Astrocyte of the cerebellum (primary cell): ENCODE data around the gene PRKN.

Source experiments
- DNase-seq: peaks from one replicate; pipeline ENCODE4 v3.0.0-alpha.2; 2011; ENCODE audit warnings: low read depth
- H3K4me3 ChIP-seq: 2 replicates; pipeline ENCODE4 v1.5.1; 2011; ENCODE audit warnings: mild to moderate bottlenecking, low read depth, low read length, moderate library complexity
- in situ Hi-C: cut with HindIII; loops from 2 replicates; pipeline ENCODE4 v1.10.0; 2017; ENCODE audit warnings: low sequenced_read_pairs
- TF ChIP-seq, protein P1 (sequence below): IDR thresholded peaks from 2 replicates; pipeline ENCODE4 v1.5.1; 2012; ENCODE audit warnings: low read length, low read depth, moderate library complexity, mild to moderate bottlenecking; ENCODE audit errors: missing control alignments

The PRKN gene

DNA sequence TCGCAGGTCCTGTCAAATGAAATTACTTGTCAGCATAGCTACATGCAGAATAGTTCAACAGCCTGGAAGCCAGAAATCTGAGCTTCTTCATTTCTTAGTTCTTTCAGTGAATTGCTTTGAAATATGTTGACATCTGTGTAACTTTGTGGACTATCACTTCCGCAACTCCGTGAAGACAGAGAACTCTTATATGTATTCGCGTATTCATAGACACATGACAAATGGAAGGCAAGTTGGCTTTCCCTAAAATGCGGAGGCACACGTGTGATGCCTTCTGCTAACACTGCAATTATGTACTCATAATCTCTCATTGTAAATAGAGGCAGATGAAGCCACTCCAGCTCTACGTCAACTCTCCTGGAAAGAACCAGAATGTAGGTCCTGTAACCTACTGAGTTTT is 701.5 kb downstream of the PRKN start:
- DNase-seq: no peak
- no peak overlapping the region for H3K4me3 ChIP-seq
- TF ChIP-seq, protein P1, sequence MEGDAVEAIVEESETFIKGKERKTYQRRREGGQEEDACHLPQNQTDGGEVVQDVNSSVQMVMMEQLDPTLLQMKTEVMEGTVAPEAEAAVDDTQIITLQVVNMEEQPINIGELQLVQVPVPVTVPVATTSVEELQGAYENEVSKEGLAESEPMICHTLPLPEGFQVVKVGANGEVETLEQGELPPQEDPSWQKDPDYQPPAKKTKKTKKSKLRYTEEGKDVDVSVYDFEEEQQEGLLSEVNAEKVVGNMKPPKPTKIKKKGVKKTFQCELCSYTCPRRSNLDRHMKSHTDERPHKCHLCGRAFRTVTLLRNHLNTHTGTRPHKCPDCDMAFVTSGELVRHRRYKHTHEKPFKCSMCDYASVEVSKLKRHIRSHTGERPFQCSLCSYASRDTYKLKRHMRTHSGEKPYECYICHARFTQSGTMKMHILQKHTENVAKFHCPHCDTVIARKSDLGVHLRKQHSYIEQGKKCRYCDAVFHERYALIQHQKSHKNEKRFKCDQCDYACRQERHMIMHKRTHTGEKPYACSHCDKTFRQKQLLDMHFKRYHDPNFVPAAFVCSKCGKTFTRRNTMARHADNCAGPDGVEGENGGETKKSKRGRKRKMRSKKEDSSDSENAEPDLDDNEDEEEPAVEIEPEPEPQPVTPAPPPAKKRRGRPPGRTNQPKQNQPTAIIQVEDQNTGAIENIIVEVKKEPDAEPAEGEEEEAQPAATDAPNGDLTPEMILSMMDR: no peak
- in situ Hi-C loops: no loop called here

DNA sequence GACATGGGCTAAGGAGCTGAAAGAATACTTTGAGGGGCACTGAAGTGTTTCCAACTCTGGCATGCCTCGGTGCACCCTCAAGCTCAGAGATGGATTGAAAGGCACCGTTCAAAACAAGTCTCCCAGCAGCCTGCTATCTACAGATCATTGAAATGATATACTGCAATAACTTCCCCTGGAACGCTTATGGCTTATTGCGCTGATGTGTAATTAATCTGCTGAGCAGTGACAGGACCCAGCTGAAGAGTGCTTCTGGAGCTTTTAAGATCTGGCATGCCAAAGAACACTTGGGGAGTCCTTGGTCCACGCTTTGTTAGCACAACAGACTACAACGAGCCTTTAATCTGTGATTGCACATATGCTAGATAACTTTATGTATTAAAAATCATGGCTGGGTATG is 708.2 kb downstream of the PRKN start:
- no peak overlapping the region for H3K4me3 ChIP-seq
- TF ChIP-seq, protein P1: no peak
- no peak for DNase-seq
- in situ Hi-C loops: no loop called here

DNA sequence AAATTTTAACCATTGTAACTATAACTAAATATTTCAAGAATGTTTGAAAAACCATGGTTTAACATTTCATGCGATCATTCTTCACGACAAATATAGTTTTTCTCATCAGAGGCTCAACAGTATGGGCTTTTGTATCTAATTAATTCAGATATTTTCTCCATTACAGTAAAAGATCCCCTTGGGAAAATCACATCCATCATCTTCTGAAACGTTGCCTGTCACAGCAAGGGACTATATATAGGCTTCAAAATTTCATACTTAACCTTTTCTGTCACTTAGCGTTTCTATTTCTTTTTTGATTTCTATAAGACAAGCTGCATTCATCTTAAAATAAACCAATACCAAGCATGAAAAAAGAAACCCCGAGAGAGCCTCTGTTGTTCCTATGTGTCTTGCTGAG is 710.0 kb downstream of the PRKN start:
- in situ Hi-C loops: no loop called here
- TF ChIP-seq, protein P1: no peak
- no peak overlapping the region for H3K4me3 ChIP-seq
- no peak for DNase-seq

GRCh38 chr6:162014069-162014811 is 713.3 kb downstream of the PRKN start:
- no peak overlapping the region for H3K4me3 ChIP-seq
- in situ Hi-C loops: no loop called here
- TF ChIP-seq, protein P1: no peak
- DNase-seq: no peak

DNA sequence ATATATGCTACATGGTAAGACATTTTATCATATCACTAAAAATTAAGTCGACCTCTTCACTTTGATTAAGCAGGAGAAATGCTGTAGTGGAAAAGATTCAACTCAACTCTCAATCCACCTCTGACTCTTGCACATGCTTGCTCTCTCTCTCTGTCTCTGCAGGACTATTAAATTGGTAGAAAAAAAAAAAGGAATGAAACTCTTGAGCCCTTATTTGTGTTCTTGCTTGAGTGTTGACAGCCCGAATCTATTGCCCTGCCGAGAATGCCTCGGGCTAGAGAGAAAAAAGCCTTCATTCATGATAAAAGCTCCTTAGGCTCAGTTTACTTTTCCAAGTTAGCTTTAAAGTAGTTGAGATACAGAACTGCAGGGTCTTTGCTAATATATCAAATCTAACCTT is 722.2 kb downstream of the PRKN start:
- DNase-seq: no peak
- TF ChIP-seq, protein P1: no peak
- H3K4me3 ChIP-seq: no peak overlapping the region
- in situ Hi-C loops: no loop called here

GRCh38 chr6:161996783-161997182 is 730.8 kb downstream of the PRKN start:
- no peak for DNase-seq
- TF ChIP-seq, protein P1: no peak
- H3K4me3 ChIP-seq: no peak overlapping the region
- in situ Hi-C loops: no loop called here
